Liver (tissue), 9 donors: ENCODE results near the gene MAPKAP1. TPM values are rescaled to one million over a fixed set of nuclear protein-coding genes. Genes with fewer than 3 reads are reported as not detected.

Experiments
- DNase-seq: peaks from one replicate; pipeline ENCODE4 v3.0.0-alpha.2; 2017; ENCODE audit warnings: low spot score
- H3K27ac ChIP-seq, 2 donors: one replicate each; pipeline ENCODE4 v1.7.0; 2013; ENCODE audit warnings: inconsistent platforms in 2 of 2, low read length in 2 of 2, control low read depth in 1 of 2, low read depth in 1 of 2, mild to moderate bottlenecking in 1 of 2
- H3K27me3 ChIP-seq, 4 donors: one replicate each; pipeline versions ENCODE4 v1.6.1 to v1.7.0; 2013; ENCODE audit warnings: low read length in 3 of 4, inconsistent platforms in 1 of 4, mild to moderate bottlenecking in 1 of 4, moderate library complexity in 1 of 4; ENCODE audit not compliant: control insufficient read depth in 4 of 4, insufficient read depth in 4 of 4
- H3K36me3 ChIP-seq, 4 donors: one replicate each; pipeline versions ENCODE4 v1.6.1 to v1.7.0; 2013; ENCODE audit warnings: low read length in 3 of 4, mild to moderate bottlenecking in 3 of 4, low read depth in 1 of 4, moderate library complexity in 1 of 4; ENCODE audit not compliant: control insufficient read depth in 4 of 4, insufficient read depth in 3 of 4
- H3K4me1 ChIP-seq, 4 donors: one replicate each; pipeline versions ENCODE4 v1.6.1 to v1.7.0; 2013; ENCODE audit warnings: low read length in 3 of 4, mild to moderate bottlenecking in 3 of 4, moderate library complexity in 1 of 4; ENCODE audit not compliant: control insufficient read depth in 4 of 4, insufficient read depth in 4 of 4
- H3K4me3 ChIP-seq, 3 donors: one replicate each; pipeline versions ENCODE4 v1.6.1 to v1.7.0; 2013; ENCODE audit warnings: low read length in 3 of 3, control low read depth in 1 of 3, low read depth in 1 of 3, mild to moderate bottlenecking in 1 of 3
- H3K9ac ChIP-seq, 2 donors: one replicate each; pipeline ENCODE4 v1.7.0; 2013; ENCODE audit warnings: low read length in 2 of 2, mild to moderate bottlenecking in 2 of 2, moderate library complexity in 2 of 2, control low read depth in 1 of 2, low read depth in 1 of 2
- H3K9me3 ChIP-seq, 4 donors: one replicate each; pipeline versions ENCODE4 v1.6.1 to v1.7.0; 2013; ENCODE audit warnings: low read length in 3 of 4; ENCODE audit not compliant: control insufficient read depth in 4 of 4
- CTCF ChIP-seq: fragments of 150-350 bp; IDR thresholded peaks from 2 replicates; pipeline ENCODE4 v1.5.1; 2017; ENCODE audit warnings: improper control_type of control experiment, low read depth, low read length; ENCODE audit not compliant: missing input control
- EGR1 ChIP-seq, 2 donors: IDR thresholded peaks; 2 replicates each; pipeline ENCODE4 v1.6.1; 2016 to 2018; ENCODE audit warnings: antibody characterized with exemption in 2 of 2, low read depth in 2 of 2
- FOXA1 ChIP-seq: IDR thresholded peaks from 2 replicates; pipeline ENCODE4 v1.6.1; 2016; ENCODE audit warnings: antibody characterized with exemption
- FOXA2 ChIP-seq: IDR thresholded peaks from 2 replicates; pipeline ENCODE4 v1.6.1; 2016; ENCODE audit warnings: antibody characterized with exemption
- GABPA ChIP-seq, 2 donors: IDR thresholded peaks in 1 of 2; conservative IDR thresholded peaks in 1 of 2; 2 replicates each; pipeline ENCODE4 v1.6.1; 2016; ENCODE audit warnings: antibody characterized with exemption in 2 of 2, mild to moderate bottlenecking in 1 of 2, moderate library complexity in 1 of 2
- HNF4A ChIP-seq, 2 donors: conservative IDR thresholded peaks; 2 replicates each; pipeline ENCODE4 v1.6.1; 2016; ENCODE audit warnings: antibody characterized with exemption in 2 of 2, mild to moderate bottlenecking in 2 of 2
- HNF4G ChIP-seq: IDR thresholded peaks from 2 replicates; pipeline ENCODE4 v1.6.1; 2016; ENCODE audit warnings: antibody characterized with exemption
- JUND ChIP-seq, 2 donors: IDR thresholded peaks; 2 replicates each; pipeline ENCODE4 v1.6.1; 2016; ENCODE audit warnings: antibody characterized with exemption in 2 of 2
- MAX ChIP-seq: IDR thresholded peaks from 2 replicates; pipeline ENCODE4 v1.6.1; 2016; ENCODE audit warnings: antibody characterized with exemption
- NR2F2 ChIP-seq: IDR thresholded peaks from 2 replicates; pipeline ENCODE4 v1.6.1; 2016; ENCODE audit warnings: antibody characterized with exemption
- RAD21 ChIP-seq, 2 donors: IDR thresholded peaks; 2 replicates each; pipeline ENCODE4 v1.6.1; 2016; ENCODE audit warnings: antibody characterized with exemption in 2 of 2, mild to moderate bottlenecking in 2 of 2
- REST ChIP-seq: IDR thresholded peaks from 2 replicates; pipeline ENCODE4 v1.6.1; 2016; ENCODE audit warnings: antibody characterized with exemption, mild to moderate bottlenecking
- RXRA ChIP-seq, 2 donors: IDR thresholded peaks; 2 replicates each; pipeline ENCODE4 v1.6.1; 2017 to 2018; ENCODE audit warnings: antibody characterized with exemption in 2 of 2, mild to moderate bottlenecking in 1 of 2
- SP1 ChIP-seq: IDR thresholded peaks from 2 replicates; pipeline ENCODE4 v1.6.1; 2018; ENCODE audit warnings: antibody characterized with exemption, mild to moderate bottlenecking
- TAF1 ChIP-seq: conservative IDR thresholded peaks from 2 replicates; pipeline ENCODE4 v1.6.1; 2016; ENCODE audit warnings: antibody characterized with exemption, mild to moderate bottlenecking
- YY1 ChIP-seq: IDR thresholded peaks from 2 replicates; pipeline ENCODE4 v1.6.1; 2016; ENCODE audit warnings: antibody characterized with exemption, mild to moderate bottlenecking
- ZBTB33 ChIP-seq: IDR thresholded peaks from 2 replicates; pipeline ENCODE4 v1.6.1; 2016; ENCODE audit warnings: antibody characterized with exemption
- WGBS: extraction: QIAGEN DNeasy Blood & Tissue Kit; methylation state at CpG from one replicate; pipeline ENCODE4 v1.1.7; 2013; 5-methylcytosine and 5-hydroxymethylcytosine counted together
- polyA plus RNA-seq, 2 donors: library from polyadenylated mRNA; stranded (reverse) in 1 of 2; unstranded in 1 of 2; fragments of 200-250 nt in 1 of 2; fragments of >200 nt in 1 of 2; fragmentation: Nextera tagmentation in 1 of 2; extraction: Ambion mirVana in 1 of 2; gene quantifications; one replicate each; pipeline versions ENCODE4 v1.2.1 to v1.2.3, GENCODE V29; 2013 to 2015
- total RNA-seq, 2 donors: library from RNA; depleted of rRNA; stranded (reverse); fragments of >200 nt; gene quantifications; one replicate each; pipeline ENCODE4 v1.2.3, GENCODE V29; 2014
- donor health status: healthy.
- donor health status: healthy.
- donor health status: healthy.
- donor health status: healthy.
- donor health status: healthy.

The MAPKAP1 gene
- total and polyA plus RNA-seq, 4 donors: 23.6 to 55.9 (median 32.7) TPM

- Histone ChIP-seq H3K36me3 (no peaks in the 10 kb centered on the region), H3K4me1 (peaks cover 2 to 8% (median 5%) of the 10 kb centered on the region in 4 donors), H3K27ac (no peak overlapping the region), H3K9ac (no peak overlapping the region), H3K9me3 (no peaks in the 10 kb centered on the region), H3K4me3 (no peak overlapping the region), H3K27me3 (no peaks in the 10 kb centered on the region)
- no peak for DNase-seq
- 92% methylated on average over 9 of the region's 9 CpGs for WGBS
- TF ChIP-seq FOXA2 (no peak), REST (no peak), YY1 (no peak), RAD21 (IDR thresholded peaks at IDR 0.05) (no peak), RXRA (IDR thresholded peaks at IDR 0.05) (no peak), HNF4A (conservative IDR thresholded peaks at IDR 0.05) (no peak)
These were observed 179.5 kb downstream of the MAPKAP1 start for GRCh38 chr9:125527471-125528002.

- Histone ChIP-seq H3K4me3 (no peak overlapping the region), H3K27ac (no peak overlapping the region), H3K4me1 (peaks cover 0 to 3% (median 1%) of the 10 kb centered on the region in 4 donors), H3K9ac (no peak overlapping the region), H3K36me3 (no peaks in the 10 kb centered on the region), H3K9me3 (no peaks in the 10 kb centered on the region), H3K27me3 (no peaks in the 10 kb centered on the region)
- 83% methylated on average over 6 of the region's 6 CpGs for WGBS
- DNase-seq: no peak
- TF ChIP-seq SP1: no peak
- peak in 1 of 2 donors; percentile 24 for TF ChIP-seq JUND (IDR thresholded peaks at IDR 0.05)
- no peak for TF ChIP-seq TAF1
These were observed 180.9 kb downstream of the MAPKAP1 start for GRCh38 chr9:125525921-125526631.

GRCh38 chr9:125524583-125525355, 182.2 kb downstream of the MAPKAP1 start:
- H3K36me3 ChIP-seq: no peaks in the 10 kb centered on the region
- peaks cover 0 to 3% (median 1%) of the 10 kb centered on the region in 4 donors for H3K4me1 ChIP-seq
- H3K9me3 ChIP-seq: no peaks in the 10 kb centered on the region
- no peak overlapping the region for H3K9ac ChIP-seq
- H3K27me3 ChIP-seq: no peaks in the 10 kb centered on the region
- H3K27ac ChIP-seq: no peak overlapping the region
- H3K4me3 ChIP-seq: no peak overlapping the region
- no peak for DNase-seq
- 84% methylated on average over 6 of the region's 6 CpGs for WGBS
- no peak for TF ChIP-seq HNF4A (conservative IDR thresholded peaks at IDR 0.05)
- no peak for TF ChIP-seq ZBTB33
- TF ChIP-seq GABPA (IDR thresholded peaks at IDR 0.05 in 1 of 2, conservative IDR thresholded peaks at IDR 0.05 in 1 of 2): no peak
- TF ChIP-seq FOXA1: no peak
- TF ChIP-seq NR2F2: no peak
- no peak for TF ChIP-seq RAD21 (IDR thresholded peaks at IDR 0.05)
- TF ChIP-seq RXRA (IDR thresholded peaks at IDR 0.05): no peak
- TF ChIP-seq MAX: no peak
- TF ChIP-seq FOXA2: no peak
- no peak for TF ChIP-seq TAF1
- TF ChIP-seq JUND (IDR thresholded peaks at IDR 0.05): no peak
- TF ChIP-seq EGR1 (IDR thresholded peaks at IDR 0.05; ENCODE audit: low read depth in 2 of 2): no peak
- TF ChIP-seq HNF4G: no peak
- TF ChIP-seq SP1: no peak
- TF ChIP-seq CTCF: no peak
